GM12891 (cell line): ENCODE data around the gene IL17RD.

ENCODE experiments used
- PAX5 ChIP-seq: IDR thresholded peaks from 2 replicates; pipeline ENCODE4 v1.6.1; 2011; ENCODE audit warnings: low read length, moderate library complexity, mild to moderate bottlenecking; ENCODE audit not compliant: insufficient read depth, severe bottlenecking
- POLR2A ChIP-seq: IDR thresholded peaks from 2 replicates; pipeline ENCODE4 v1.6.1; 2011; ENCODE audit warnings: low read depth, low read length, control low read depth
- POLR2AphosphoS5 ChIP-seq: IDR thresholded peaks from 2 replicates; pipeline ENCODE4 v1.6.1; 2011; ENCODE audit warnings: low read depth, low read length, control low read depth
- POU2F2 ChIP-seq: IDR thresholded peaks from 2 replicates; pipeline ENCODE4 v1.6.1; 2011; ENCODE audit warnings: low read depth, mild to moderate bottlenecking, control low read depth, low read length, moderate library complexity
- SPI1 ChIP-seq: IDR thresholded peaks from 2 replicates; pipeline ENCODE4 v1.6.1; 2011; ENCODE audit warnings: low read depth, low read length, control low read depth
- TAF1 ChIP-seq: IDR thresholded peaks from 2 replicates; pipeline ENCODE4 v1.6.1; 2011; ENCODE audit warnings: low read depth, low read length, control low read depth

GRCh38 chr3:57079474-57079831 is 85.7 kb downstream of the IL17RD start:
- TF ChIP-seq POLR2A (no peak), POLR2AphosphoS5 (no peak), TAF1 (no peak), SPI1 (no peak), POU2F2 (no peak), PAX5 (no peak)
